ENCODE measurements around the gene UGT2B7. TPM values are rescaled to one million over a fixed set of nuclear protein-coding genes. Genes with fewer than 3 reads are reported as not detected.

Gene UGT2B7
- total and polyA plus RNA-seq, 2 of the 13 experiments (the other 11 are each of a cell fraction or from before 2014, with no cell fraction given): 26.8 to 41.8 TPM

DNA sequence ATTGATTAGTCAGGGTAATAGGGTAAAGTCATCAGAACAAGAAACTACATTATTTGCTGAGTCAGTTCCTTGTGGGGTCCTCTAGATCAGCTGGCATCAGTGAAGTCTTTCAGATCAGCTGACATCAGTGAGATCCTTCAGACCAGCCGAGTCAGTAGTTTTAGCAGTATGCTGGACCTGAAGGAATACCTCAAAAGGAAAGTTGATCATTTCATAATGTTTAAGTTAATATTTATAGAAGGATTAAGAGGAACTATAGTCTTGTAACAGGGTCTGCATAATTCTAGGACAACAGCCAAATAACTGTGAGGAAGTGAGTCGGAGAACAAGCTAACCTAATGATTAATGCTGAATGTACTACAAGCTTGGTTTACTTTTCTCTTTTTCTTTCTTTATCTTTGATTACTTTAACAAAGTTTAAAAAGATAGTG is 958 bp upstream of the UGT2B7 start (continued):
- TF ChIP-seq SATB2 (CRISPR knock-in tag; IDR thresholded peaks at IDR 0.05) (no peak), FOXA1 (IDR thresholded peaks at IDR 0.05) (peak; percentile 54; the same call in 1 of the 2 replicates), FOXA1 (CRISPR knock-in tag; IDR thresholded peaks at IDR 0.05) (peak; percentile 78), SRF (IDR thresholded peaks at IDR 0.05; ENCODE audit: low read depth, low read length) (0 out of 2 replicates have a peak, but pooled peaks have one; percentile 12), ZNF44 (CRISPR knock-in tag; IDR thresholded peaks at IDR 0.05) (no peak), SP2 (CRISPR knock-in tag; IDR thresholded peaks at IDR 0.05) (no peak), BCL6 (CRISPR knock-in tag; IDR thresholded peaks at IDR 0.05) (peak; percentile 83), ZNF20 (CRISPR knock-in tag; IDR thresholded peaks at IDR 0.05) (no peak), E2F5 (CRISPR knock-in tag; conservative IDR thresholded peaks at IDR 0.05) (no peak), HOXA5 (CRISPR knock-in tag; IDR thresholded peaks at IDR 0.05) (0 out of 2 replicates have a peak, but pooled peaks have one; percentile 22), REXO4 (CRISPR knock-in tag; IDR thresholded peaks at IDR 0.05; ENCODE audit: borderline replicate concordance) (no peak), ZNF30 (CRISPR knock-in tag; IDR thresholded peaks at IDR 0.05) (no peak), NR2F2 (IDR thresholded peaks at IDR 0.05; ENCODE audit: borderline replicate concordance, low read depth) (0 out of 2 replicates have a peak, but pooled peaks have one; percentile 35), MAFF (IDR thresholded peaks at IDR 0.05; ENCODE audit: low read depth, low read length) (peak; percentile 99), RARG (CRISPR knock-in tag; IDR thresholded peaks at IDR 0.05; ENCODE audit: low read depth) (no peak), MED13 (CRISPR knock-in tag; IDR thresholded peaks at IDR 0.05) (peak; percentile 89)
- TF ChIP-seq, protein P1, sequence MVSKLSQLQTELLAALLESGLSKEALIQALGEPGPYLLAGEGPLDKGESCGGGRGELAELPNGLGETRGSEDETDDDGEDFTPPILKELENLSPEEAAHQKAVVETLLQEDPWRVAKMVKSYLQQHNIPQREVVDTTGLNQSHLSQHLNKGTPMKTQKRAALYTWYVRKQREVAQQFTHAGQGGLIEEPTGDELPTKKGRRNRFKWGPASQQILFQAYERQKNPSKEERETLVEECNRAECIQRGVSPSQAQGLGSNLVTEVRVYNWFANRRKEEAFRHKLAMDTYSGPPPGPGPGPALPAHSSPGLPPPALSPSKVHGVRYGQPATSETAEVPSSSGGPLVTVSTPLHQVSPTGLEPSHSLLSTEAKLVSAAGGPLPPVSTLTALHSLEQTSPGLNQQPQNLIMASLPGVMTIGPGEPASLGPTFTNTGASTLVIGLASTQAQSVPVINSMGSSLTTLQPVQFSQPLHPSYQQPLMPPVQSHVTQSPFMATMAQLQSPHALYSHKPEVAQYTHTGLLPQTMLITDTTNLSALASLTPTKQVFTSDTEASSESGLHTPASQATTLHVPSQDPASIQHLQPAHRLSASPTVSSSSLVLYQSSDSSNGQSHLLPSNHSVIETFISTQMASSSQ (IDR thresholded peaks at IDR 0.05; ENCODE audit: low read depth): peak; percentile 79
- TF ChIP-seq, protein P1 (CRISPR knock-in tag; IDR thresholded peaks at IDR 0.05; ENCODE audit: borderline replicate concordance): peak; percentile 53; the same call in 1 of the 2 replicates
- TF ChIP-seq, protein P2, sequence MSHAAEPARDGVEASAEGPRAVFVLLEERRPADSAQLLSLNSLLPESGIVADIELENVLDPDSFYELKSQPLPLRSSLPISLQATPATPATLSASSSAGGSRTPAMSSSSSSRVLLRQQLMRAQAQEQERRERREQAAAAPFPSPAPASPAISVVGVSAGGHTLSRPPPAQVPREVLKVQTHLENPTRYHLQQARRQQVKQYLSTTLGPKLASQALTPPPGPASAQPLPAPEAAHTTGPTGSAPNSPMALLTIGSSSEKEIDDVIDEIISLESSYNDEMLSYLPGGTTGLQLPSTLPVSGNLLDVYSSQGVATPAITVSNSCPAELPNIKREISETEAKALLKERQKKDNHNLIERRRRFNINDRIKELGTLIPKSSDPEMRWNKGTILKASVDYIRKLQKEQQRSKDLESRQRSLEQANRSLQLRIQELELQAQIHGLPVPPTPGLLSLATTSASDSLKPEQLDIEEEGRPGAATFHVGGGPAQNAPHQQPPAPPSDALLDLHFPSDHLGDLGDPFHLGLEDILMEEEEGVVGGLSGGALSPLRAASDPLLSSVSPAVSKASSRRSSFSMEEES (CRISPR knock-in tag; IDR thresholded peaks at IDR 0.05): peak; percentile 53; the same call in 1 of the 2 replicates
- TF ChIP-seq, protein P3, sequence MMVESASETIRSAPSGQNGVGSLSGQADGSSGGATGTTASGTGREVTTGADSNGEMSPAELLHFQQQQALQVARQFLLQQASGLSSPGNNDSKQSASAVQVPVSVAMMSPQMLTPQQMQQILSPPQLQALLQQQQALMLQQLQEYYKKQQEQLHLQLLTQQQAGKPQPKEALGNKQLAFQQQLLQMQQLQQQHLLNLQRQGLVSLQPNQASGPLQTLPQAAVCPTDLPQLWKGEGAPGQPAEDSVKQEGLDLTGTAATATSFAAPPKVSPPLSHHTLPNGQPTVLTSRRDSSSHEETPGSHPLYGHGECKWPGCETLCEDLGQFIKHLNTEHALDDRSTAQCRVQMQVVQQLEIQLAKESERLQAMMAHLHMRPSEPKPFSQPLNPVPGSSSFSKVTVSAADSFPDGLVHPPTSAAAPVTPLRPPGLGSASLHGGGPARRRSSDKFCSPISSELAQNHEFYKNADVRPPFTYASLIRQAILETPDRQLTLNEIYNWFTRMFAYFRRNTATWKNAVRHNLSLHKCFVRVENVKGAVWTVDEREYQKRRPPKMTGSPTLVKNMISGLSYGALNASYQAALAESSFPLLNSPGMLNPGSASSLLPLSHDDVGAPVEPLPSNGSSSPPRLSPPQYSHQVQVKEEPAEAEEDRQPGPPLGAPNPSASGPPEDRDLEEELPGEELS (CRISPR knock-in tag; IDR thresholded peaks at IDR 0.05): peak; percentile 76
